Body of pancreas (tissue), 4 donors: ENCODE measurements around the gene PRSS33. TPM values are rescaled to one million over a fixed set of nuclear protein-coding genes. Genes with fewer than 3 reads are reported as not detected.

Source experiments
- ATAC-seq: fragments of 150-250 bp; one replicate; pipeline ENCODE4 v1.9.1; 2016
- DNase-seq, 4 donors: peaks; one replicate each; pipeline ENCODE4 v3.0.0-alpha.2; 2019
- H3K27ac ChIP-seq, 4 donors: fragments of 200-600 bp; sonication (generic); 1 replicate in 3 of 4; 2 replicates in 1 of 4; pipeline versions ENCODE4 v1.5.1 to v1.6.1; 2016 to 2019; ENCODE audit warnings: mild to moderate bottlenecking in 1 of 4, mixed read lengths in 1 of 4, moderate library complexity in 1 of 4
- H3K27me3 ChIP-seq, 2 donors: fragments of 200-600 bp; sonication (generic); one replicate each; pipeline ENCODE4 v1.6.0; 2016; ENCODE audit warnings: mild to moderate bottlenecking in 1 of 2
- H3K36me3 ChIP-seq, 2 donors: fragments of 200-600 bp; sonication (generic); replicated peaks in 1 of 2; 2 replicates each; pipeline ENCODE4 v1.5.1; 2016; ENCODE audit warnings: low read depth in 2 of 2; ENCODE audit not compliant: insufficient read depth in 1 of 2
- H3K4me1 ChIP-seq: fragments of 200-600 bp; sonication (generic); one replicate; pipeline ENCODE4 v1.6.0; 2016
- H3K4me3 ChIP-seq, 2 donors: fragments of 200-600 bp; sonication (generic); 1 replicate in 1 of 2; 2 replicates in 1 of 2; pipeline ENCODE4 v1.5.1; 2016 to 2019
- H3K9me3 ChIP-seq, 3 donors: fragments of 200-600 bp; sonication (generic); 1 replicate in 2 of 3; 2 replicates in 1 of 3; pipeline ENCODE4 v1.5.1; 2016
- POLR2A ChIP-seq, 3 donors: fragments of 450-650 bp; IDR thresholded peaks; one replicate each; pipeline ENCODE4 v1.6.1; 2016; ENCODE audit warnings: antibody characterized with exemption in 3 of 3, mild to moderate bottlenecking in 2 of 3
- WGBS, 2 donors: methylation state at CpG; one replicate each; pipeline ENCODE4 v1.1.5; 2017; 5-methylcytosine and 5-hydroxymethylcytosine counted together
- intact Hi-C: fragments of 100-400 bp; cut with DNase I; formaldehyde crosslinking; loops from one replicate; pipeline ENCODE4 v1.15.1; 2023
- total RNA-seq, 2 donors: library from RNA; depleted of rRNA; stranded (reverse); fragments of >200 nt; gene quantifications; one replicate each; pipeline ENCODE4 v1.1.0, GENCODE V29; 2016
- TF ChIP-seq, protein P1 (sequence below), 7 experiments: fragments of 450-650 bp in 4 of 7; fragments of 200-600 bp in 3 of 7; sonication (generic) in 3 of 7; IDR thresholded peaks; one replicate each; pipeline ENCODE4 v1.5.1; 2016 to 2019; ENCODE audit warnings: antibody characterized with exemption in 7 of 7

Gene PRSS33
- total RNA-seq, 2 donors from 2014 or later = not detected

DNA sequence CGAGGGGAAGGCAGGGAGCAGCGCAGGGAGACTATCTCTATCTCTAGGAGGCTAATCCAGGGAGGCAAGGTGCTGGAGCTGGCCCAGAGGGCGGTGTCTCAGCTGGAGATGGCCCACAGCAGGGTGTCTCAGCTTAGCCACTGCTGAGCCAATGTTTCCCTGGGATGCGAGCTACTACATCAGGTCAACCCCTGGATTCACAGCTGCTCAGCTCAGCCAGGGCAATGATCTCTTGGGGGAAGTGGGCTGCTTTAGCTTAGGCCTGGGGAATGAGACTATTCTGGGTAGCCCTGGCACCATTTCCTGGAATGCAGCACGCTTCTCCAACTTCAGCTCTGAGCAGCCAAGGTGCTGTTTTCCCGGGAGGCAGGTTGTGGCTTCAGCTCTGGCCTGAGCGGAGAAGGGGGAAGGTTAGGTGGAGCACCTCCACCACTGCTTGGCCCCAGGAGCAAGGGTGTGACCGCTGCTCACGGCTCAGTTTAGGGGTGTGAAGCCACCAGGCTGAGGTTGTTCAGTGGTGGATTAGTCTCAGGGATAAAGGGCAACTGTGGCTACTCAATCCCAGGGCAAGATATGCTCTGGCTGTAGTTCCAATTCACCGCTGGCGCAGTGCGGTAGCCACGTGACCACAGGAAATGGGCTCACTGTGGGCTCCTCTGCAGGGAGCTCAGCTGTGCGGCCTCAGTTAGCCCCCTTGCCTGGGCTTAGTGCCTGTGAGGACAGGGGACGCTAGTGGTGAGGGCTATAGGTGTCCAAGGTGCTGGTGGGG lies 24.5 kb upstream of the PRSS33 start:
- Histone ChIP-seq H3K36me3 (no peaks in the 10 kb centered on the region), H3K4me1 (peaks cover 3% of the 10 kb centered on the region), H3K4me3 (no peak overlapping the region), H3K27ac (no peak overlapping the region), H3K9me3 (no peaks in the 10 kb centered on the region), H3K27me3 (no peaks in the 10 kb centered on the region)
- ATAC-seq (no peak), DNase-seq (no peak)
- intact Hi-C loops = no loop called here
- no peak for TF ChIP-seq POLR2A (IDR thresholded peaks at IDR 0.05)
- TF ChIP-seq, protein P1, sequence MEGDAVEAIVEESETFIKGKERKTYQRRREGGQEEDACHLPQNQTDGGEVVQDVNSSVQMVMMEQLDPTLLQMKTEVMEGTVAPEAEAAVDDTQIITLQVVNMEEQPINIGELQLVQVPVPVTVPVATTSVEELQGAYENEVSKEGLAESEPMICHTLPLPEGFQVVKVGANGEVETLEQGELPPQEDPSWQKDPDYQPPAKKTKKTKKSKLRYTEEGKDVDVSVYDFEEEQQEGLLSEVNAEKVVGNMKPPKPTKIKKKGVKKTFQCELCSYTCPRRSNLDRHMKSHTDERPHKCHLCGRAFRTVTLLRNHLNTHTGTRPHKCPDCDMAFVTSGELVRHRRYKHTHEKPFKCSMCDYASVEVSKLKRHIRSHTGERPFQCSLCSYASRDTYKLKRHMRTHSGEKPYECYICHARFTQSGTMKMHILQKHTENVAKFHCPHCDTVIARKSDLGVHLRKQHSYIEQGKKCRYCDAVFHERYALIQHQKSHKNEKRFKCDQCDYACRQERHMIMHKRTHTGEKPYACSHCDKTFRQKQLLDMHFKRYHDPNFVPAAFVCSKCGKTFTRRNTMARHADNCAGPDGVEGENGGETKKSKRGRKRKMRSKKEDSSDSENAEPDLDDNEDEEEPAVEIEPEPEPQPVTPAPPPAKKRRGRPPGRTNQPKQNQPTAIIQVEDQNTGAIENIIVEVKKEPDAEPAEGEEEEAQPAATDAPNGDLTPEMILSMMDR (IDR thresholded peaks at IDR 0.05) = no peak
- 72 to 89% methylated on average over 7 to 15 of the region's 15 CpGs for WGBS, 2 donors

DNA sequence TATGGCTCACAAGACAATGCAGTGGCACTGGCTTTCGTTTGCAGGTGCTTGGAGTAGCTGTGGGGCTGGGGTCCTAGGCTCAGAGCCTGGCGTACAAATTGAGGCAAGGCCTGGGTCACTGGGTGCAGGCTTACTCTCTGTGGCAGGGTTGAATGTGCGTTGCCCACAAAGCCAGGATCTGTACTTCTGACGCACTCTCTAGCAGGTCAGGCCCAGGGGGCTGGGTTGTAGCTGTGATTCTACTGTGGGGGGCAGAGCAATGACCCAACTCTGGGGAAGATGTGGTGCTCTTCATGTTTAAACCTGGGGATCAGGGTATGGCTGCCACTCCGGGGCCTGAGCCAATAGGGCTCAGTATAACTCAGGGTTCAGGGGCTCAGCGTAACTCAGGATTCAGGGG lies 23.3 kb upstream of the PRSS33 start:
- no peaks in the 10 kb centered on the region for H3K4me1 ChIP-seq
- no peaks in the 10 kb centered on the region for H3K9me3 ChIP-seq
- ATAC-seq (no peak), DNase-seq (no peak)
- 72% methylated on average over 6 of the region's 6 CpGs; no CpG with 5 or more reads in 1 of the 2 donors for WGBS, 2 donors
- no peak overlapping the region for H3K27ac ChIP-seq
- H3K27me3 ChIP-seq = no peaks in the 10 kb centered on the region
- intact Hi-C loops = no loop called here
- TF ChIP-seq POLR2A (IDR thresholded peaks at IDR 0.05) = no peak
- TF ChIP-seq, protein P1 (IDR thresholded peaks at IDR 0.05) = no peak
- H3K36me3 ChIP-seq = no peaks in the 10 kb centered on the region
- no peak overlapping the region for H3K4me3 ChIP-seq

- Histone ChIP-seq H3K4me3 (no peak overlapping the region), H3K36me3 (no peaks in the 10 kb centered on the region), H3K27me3 (no peaks in the 10 kb centered on the region), H3K9me3 (no peaks in the 10 kb centered on the region), H3K27ac (no peak overlapping the region), H3K4me1 (no peaks in the 10 kb centered on the region)
- 65% methylated on average over 3 of the region's 3 CpGs for WGBS, 2 donors
- DNase-seq (no peak), ATAC-seq (no peak)
- intact Hi-C loops = no loop called here
- TF ChIP-seq, protein P1 (IDR thresholded peaks at IDR 0.05) = no peak
Observed at GRCh38 chr16:2809149-2809760, 21.9 kb upstream of the PRSS33 start.

GRCh38 chr16:2808181-2808580 lies 20.8 kb upstream of the PRSS33 start:
- DNase-seq (no peak), ATAC-seq (no peak)
- no peak overlapping the region for H3K4me3 ChIP-seq
- H3K27me3 ChIP-seq = no peaks in the 10 kb centered on the region
- no peaks in the 10 kb centered on the region for H3K4me1 ChIP-seq
- H3K9me3 ChIP-seq = no peaks in the 10 kb centered on the region
- no peak overlapping the region for H3K27ac ChIP-seq
- intact Hi-C loops = no loop called here
- WGBS, 2 donors = 77% methylated on average over 7 of the region's 7 CpGs
- TF ChIP-seq, protein P1 (IDR thresholded peaks at IDR 0.05) = no peak
- no peak for TF ChIP-seq POLR2A (IDR thresholded peaks at IDR 0.05)
- no peaks in the 10 kb centered on the region for H3K36me3 ChIP-seq
